ENCODE data around the gene MCM5. TPM values are rescaled to one million over a fixed set of nuclear protein-coding genes. Genes with fewer than 3 reads are reported as not detected.

MCM5 gene
- total RNA-seq, 1 experiment from 2014 or later: 274 TPM

DNA sequence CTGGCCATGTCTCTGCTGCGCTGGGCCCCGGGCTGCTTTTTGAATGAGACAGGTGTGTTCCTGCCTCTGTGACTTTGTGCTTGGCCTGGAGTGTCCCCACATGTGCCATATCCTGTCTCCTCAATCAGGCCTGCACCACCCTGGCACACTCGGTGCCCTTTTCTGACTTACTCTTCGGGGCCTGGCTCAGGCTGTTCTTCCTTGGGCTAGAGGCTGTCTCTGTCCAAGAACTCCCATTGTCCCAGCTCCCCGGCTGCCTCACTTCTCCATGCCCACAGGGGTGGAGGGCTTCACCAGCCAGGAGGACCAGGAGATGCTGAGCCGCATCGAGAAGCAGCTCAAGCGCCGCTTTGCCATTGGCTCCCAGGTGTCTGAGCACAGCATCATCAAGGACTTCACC, 23.0 kb downstream of the MCM5 start:
- Histone ChIP-seq H4K91ac (ENCODE audit: insufficient read length, low read depth, low read length) (no peak overlapping the region), H3K14ac (ENCODE audit: insufficient read depth, low read length) (no peak overlapping the region), H4K5ac (ENCODE audit: insufficient read length, low read depth, low read length) (no peak overlapping the region), H2BK20ac (ENCODE audit: low read depth, low read length, poor library complexity, severe bottlenecking) (no peak overlapping the region), H3T11ph (ENCODE audit: low read length) (no peak overlapping the region), H3K27me3 (ENCODE audit: insufficient read depth, low read length) (no peaks in the 10 kb centered on the region), H3K18ac (ENCODE audit: insufficient read length, low read depth, low read length) (no peak overlapping the region), H3K23me2 (ENCODE audit: insufficient read length, low read depth, low read length, poor library complexity, severe bottlenecking) (no peaks in the 10 kb centered on the region), H3K56ac (ENCODE audit: insufficient read length, low read depth, low read length) (no peak overlapping the region), H3K9me3 (ENCODE audit: control insufficient read depth, low read depth, low read length) (no peaks in the 10 kb centered on the region), H2BK5ac (ENCODE audit: insufficient read length, low read length) (no peak overlapping the region), H4K20me1 (ENCODE audit: control insufficient read depth, insufficient read depth, insufficient read length) (no peaks in the 10 kb centered on the region), H3K9ac (ENCODE audit: extremely low read depth, insufficient read length, low read length) (no peak overlapping the region), H2BK12ac (ENCODE audit: insufficient read length, low read depth, low read length) (no peak overlapping the region), H3K27ac (ENCODE audit: insufficient read length, low read depth, low read length) (no peak overlapping the region), H2BK120ac (ENCODE audit: low read depth, low read length, poor library complexity, severe bottlenecking) (no peak overlapping the region), H3K79me1 (ENCODE audit: insufficient read depth, low read depth, low read length, poor library complexity, severe bottlenecking) (no peaks in the 10 kb centered on the region), H3K4ac (ENCODE audit: low read depth, low read length) (no peak overlapping the region), H2AFZ (ENCODE audit: low read length) (no peak overlapping the region), H2BK15ac (ENCODE audit: low read depth, low read length) (no peak overlapping the region), H3K4me2 (ENCODE audit: insufficient read depth, insufficient read length, low read length) (no peak overlapping the region), H4K8ac (replicated peaks; ENCODE audit: insufficient read length, low read depth, low read length) (no peak overlapping the region), H2AK5ac (ENCODE audit: insufficient read length, low read length) (no peak overlapping the region), H3K4me1 (ENCODE audit: insufficient read depth, low read length) (no peaks in the 10 kb centered on the region), H3K23ac (ENCODE audit: insufficient read length, low read depth, low read length) (no peak overlapping the region), H3K79me2 (ENCODE audit: insufficient read depth, low read length) (no peaks in the 10 kb centered on the region)
- H3K27me3 Mint-ChIP-seq (ENCODE audit: low read depth): no peaks in the 10 kb centered on the region
- no CpG with 5 or more reads among the region's 9 CpGs for WGBS (ENCODE audit: extremely low coverage, insufficient read length, low lambda C conversion rate)
- peaks cover 48 to 92% (median 84%) of the 10 kb centered on the region in 3 experiments; a peak in 6 of 7 replicates for H3K36me3 Mint-ChIP-seq (ENCODE audit: insufficient read depth in 1 of 3, low read depth in 3 of 3)
- DNase-seq: no peak
- H3K4me3 Mint-ChIP-seq: no peak overlapping the region; a peak in 1 of 5 replicates
- peak overlapping the region in 2 of 3 experiments; percentile 27 to 77; a peak in 3 of 7 replicates for H3K27ac Mint-ChIP-seq
- no peak for TF ChIP-seq CTCF (conservative IDR thresholded peaks at IDR 0.05)
- peaks cover 33 to 43% of the 10 kb centered on the region in 2 experiments for H3K4me1 Mint-ChIP-seq
- H3K9me3 Mint-ChIP-seq: no peaks in the 10 kb centered on the region
